Mucosa of stomach (tissue), 1 donor: ENCODE measurements around the gene ADORA3.
"Not testable (repeated sequence)": the region's sequence is repeated elsewhere in the genome, so short reads cannot be mapped to it uniquely, and the experiment has no call there.

Experiments
- H3K27me3 ChIP-seq: one replicate; pipeline ENCODE4 v1.7.0; 2013; ENCODE audit warnings: mild to moderate bottlenecking, low read length; ENCODE audit not compliant: control insufficient read depth, insufficient read depth
- H3K36me3 ChIP-seq: one replicate; pipeline ENCODE4 v1.7.0; 2013; ENCODE audit warnings: low read length; ENCODE audit not compliant: control insufficient read depth, insufficient read depth
- H3K4me1 ChIP-seq: one replicate; pipeline ENCODE4 v1.7.0; 2013; ENCODE audit warnings: mild to moderate bottlenecking, low read length; ENCODE audit not compliant: control insufficient read depth, insufficient read depth
- H3K4me3 ChIP-seq: one replicate; pipeline ENCODE4 v1.7.0; 2013; ENCODE audit warnings: low read length
- H3K9ac ChIP-seq: one replicate; pipeline ENCODE4 v1.7.0; 2013; ENCODE audit warnings: mild to moderate bottlenecking, low read length, moderate library complexity
- H3K9me3 ChIP-seq: one replicate; pipeline ENCODE4 v1.7.0; 2013; ENCODE audit warnings: mild to moderate bottlenecking, low read length, moderate library complexity; ENCODE audit not compliant: control insufficient read depth
- donor health status: Pancreatic carcinoma.

Gene ADORA3

GRCh38 chr1:111503585-111504060 lies at the start of gene ADORA3, which contains the start of gene TMIGD3:
Gene ADORA3 (minus strand): TSS chr1:111503633. CDS start chr1:111503354, 279 bp downstream.
Gene TMIGD3 (minus strand): TSS chr1:111503633. CDS start chr1:111503354, 279 bp downstream.
- peak within 1 kb of the TSS; percentile 9 for H3K9ac ChIP-seq
- no peaks in the 10 kb centered on the region for H3K9me3 ChIP-seq
- H3K4me3 ChIP-seq, result no peak within 1 kb of the TSS
- no peaks in the 10 kb centered on the region for H3K27me3 ChIP-seq
- no peaks in the 10 kb centered on the region for H3K36me3 ChIP-seq
- peaks cover 15% of the 10 kb centered on the region for H3K4me1 ChIP-seq

DNA sequence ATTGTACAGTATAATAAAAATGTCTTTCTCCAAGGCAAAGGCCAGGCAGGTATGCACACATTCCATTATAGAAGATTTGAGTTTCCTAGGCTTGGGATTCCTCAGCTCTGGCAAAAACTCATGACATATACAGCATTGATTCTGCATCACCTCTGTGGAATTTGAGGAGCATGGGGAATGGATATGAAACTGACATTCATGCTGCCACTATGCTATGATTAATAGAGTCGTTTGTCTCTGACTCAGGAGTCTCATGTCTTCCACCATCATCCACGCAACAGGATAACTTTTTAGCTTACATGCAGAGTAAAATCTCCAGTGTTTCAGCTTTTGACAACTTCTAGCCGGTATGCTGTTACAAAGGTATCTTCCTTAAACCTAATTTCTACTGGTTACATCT lies 49.8 kb upstream of the ADORA3 start:
- no peaks in the 10 kb centered on the region for H3K4me1 ChIP-seq
- H3K27me3 ChIP-seq, result no peaks in the 10 kb centered on the region
- no peaks in the 10 kb centered on the region for H3K36me3 ChIP-seq
- H3K4me3 ChIP-seq, result no peak overlapping the region
- no peaks in the 10 kb centered on the region for H3K9me3 ChIP-seq
- H3K9ac ChIP-seq, result no peak overlapping the region

GRCh38 chr1:111552587-111552986 lies 49.2 kb upstream of the ADORA3 start:
- Histone ChIP-seq H3K9me3 (no peaks in the 10 kb centered on the region), H3K4me3 (no peak overlapping the region), H3K9ac (no peak overlapping the region), H3K36me3 (no peaks in the 10 kb centered on the region), H3K27me3 (no peaks in the 10 kb centered on the region), H3K4me1 (no peaks in the 10 kb centered on the region)

- Histone ChIP-seq H3K4me1 (no peaks in the 10 kb centered on the region), H3K9me3 (no peaks in the 10 kb centered on the region), H3K36me3 (no peaks in the 10 kb centered on the region), H3K27me3 (no peaks in the 10 kb centered on the region), H3K4me3 (no peak overlapping the region), H3K9ac (no peak overlapping the region)
These were observed 48.4 kb upstream of the ADORA3 start for GRCh38 chr1:111551623-111552411.

GRCh38 chr1:111547786-111548185 lies 44.4 kb upstream of the ADORA3 start:
- H3K36me3 ChIP-seq, H3K4me3 ChIP-seq, H3K4me1 ChIP-seq, H3K27me3 ChIP-seq, H3K9me3 ChIP-seq, H3K9ac ChIP-seq: not testable (repeated sequence)

GRCh38 chr1:111542187-111542586 lies 38.8 kb upstream of the ADORA3 start:
- Histone ChIP-seq H3K36me3 (no peaks in the 10 kb centered on the region), H3K9ac (no peak overlapping the region), H3K4me3 (no peak overlapping the region), H3K9me3 (no peaks in the 10 kb centered on the region), H3K4me1 (no peaks in the 10 kb centered on the region), H3K27me3 (no peaks in the 10 kb centered on the region)

- Histone ChIP-seq H3K36me3 (no peaks in the 10 kb centered on the region), H3K4me1 (no peaks in the 10 kb centered on the region), H3K4me3 (no peak overlapping the region), H3K27me3 (no peaks in the 10 kb centered on the region), H3K9me3 (no peaks in the 10 kb centered on the region), H3K9ac (no peak overlapping the region)
These were observed 38.3 kb upstream of the ADORA3 start for GRCh38 chr1:111541721-111542120.

DNA sequence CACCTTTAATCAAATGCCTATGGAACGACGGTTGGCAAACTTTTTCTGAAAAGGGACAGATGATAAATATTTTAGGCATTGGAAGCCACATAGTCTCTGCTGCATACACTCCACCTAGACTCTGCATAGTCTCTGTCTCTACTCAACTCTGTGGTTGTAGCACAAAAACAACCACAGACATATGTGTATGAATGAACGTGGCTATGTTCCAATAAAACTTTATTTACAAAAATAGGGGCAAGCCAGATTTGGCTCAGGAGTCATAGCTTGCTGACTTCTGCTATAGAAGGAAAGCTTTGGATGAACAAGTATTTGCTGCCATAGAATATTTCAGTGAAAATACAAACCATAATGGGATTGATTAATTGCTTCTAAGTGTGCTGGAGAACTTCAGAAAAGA lies 37.5 kb upstream of the ADORA3 start:
- H3K36me3 ChIP-seq, result no peaks in the 10 kb centered on the region
- H3K4me1 ChIP-seq, result no peaks in the 10 kb centered on the region
- H3K9me3 ChIP-seq, result no peaks in the 10 kb centered on the region
- H3K4me3 ChIP-seq, result no peak overlapping the region
- no peaks in the 10 kb centered on the region for H3K27me3 ChIP-seq
- H3K9ac ChIP-seq, result no peak overlapping the region

DNA sequence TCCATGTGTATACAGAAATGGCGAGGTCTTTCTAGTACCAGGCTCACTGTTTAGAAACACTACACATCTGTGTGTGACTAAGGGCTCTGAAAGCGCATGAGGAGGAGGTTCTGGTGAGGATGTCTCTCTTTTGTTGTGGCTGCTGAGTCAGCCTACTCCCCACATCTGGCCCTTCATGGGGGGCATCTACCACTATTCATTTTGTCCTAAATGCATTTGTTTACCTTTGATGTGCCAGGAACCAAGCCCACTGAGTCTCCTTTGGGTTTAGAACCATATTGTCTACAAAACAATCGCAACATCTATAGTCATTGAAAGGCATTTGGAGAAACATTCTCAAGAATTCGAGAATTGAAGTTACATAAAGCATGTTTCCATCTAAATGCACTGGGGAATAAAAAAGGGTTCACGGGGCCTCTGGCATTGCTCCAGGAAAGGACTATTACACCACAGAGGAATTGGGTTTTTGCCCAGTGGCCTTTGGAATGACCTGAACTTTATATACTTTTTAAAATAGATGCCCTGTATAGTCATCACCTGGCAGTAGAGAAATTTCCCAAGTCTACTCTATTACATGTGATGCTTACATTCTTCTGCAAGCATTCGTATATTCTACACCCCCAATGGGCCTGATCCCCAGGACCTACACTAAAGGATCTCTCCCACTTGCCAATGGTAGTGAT lies 35.1 kb upstream of the ADORA3 start:
- no peaks in the 10 kb centered on the region for H3K4me1 ChIP-seq
- no peaks in the 10 kb centered on the region for H3K9me3 ChIP-seq
- no peak overlapping the region for H3K9ac ChIP-seq
- no peaks in the 10 kb centered on the region for H3K27me3 ChIP-seq
- H3K4me3 ChIP-seq, result no peak overlapping the region
- H3K36me3 ChIP-seq, result no peaks in the 10 kb centered on the region

GRCh38 chr1:111535256-111536191 lies 32.1 kb upstream of the ADORA3 start:
- no peaks in the 10 kb centered on the region for H3K36me3 ChIP-seq
- H3K27me3 ChIP-seq, result no peaks in the 10 kb centered on the region
- no peak overlapping the region for H3K4me3 ChIP-seq
- no peaks in the 10 kb centered on the region for H3K9me3 ChIP-seq
- H3K4me1 ChIP-seq, result no peaks in the 10 kb centered on the region
- no peak overlapping the region for H3K9ac ChIP-seq

GRCh38 chr1:111520053-111520452 lies 16.6 kb upstream of the ADORA3 start:
- H3K4me3 ChIP-seq, result no peak overlapping the region

More at GRCh38 chr1:111520053-111520452, 16.6 kb upstream of the ADORA3 start:
- H3K36me3 ChIP-seq, result no peaks in the 10 kb centered on the region
- H3K9me3 ChIP-seq, result no peaks in the 10 kb centered on the region
- peaks cover 11% of the 10 kb centered on the region for H3K4me1 ChIP-seq
- H3K9ac ChIP-seq, result no peak overlapping the region
- H3K27me3 ChIP-seq, result peaks cover 9% of the 10 kb centered on the region
